NCI-H2029 (cell line): ENCODE measurements around the gene ASPDH.
"Not testable (repeated sequence)": the region's sequence is repeated elsewhere in the genome, so short reads cannot be mapped to it uniquely, and the experiment has no call there.

ENCODE experiments used
- DNase-seq: peaks from one replicate; lab custom pipeline; 2025; lab: John Stamatoyannopoulos, UW

The ASPDH gene

DNA sequence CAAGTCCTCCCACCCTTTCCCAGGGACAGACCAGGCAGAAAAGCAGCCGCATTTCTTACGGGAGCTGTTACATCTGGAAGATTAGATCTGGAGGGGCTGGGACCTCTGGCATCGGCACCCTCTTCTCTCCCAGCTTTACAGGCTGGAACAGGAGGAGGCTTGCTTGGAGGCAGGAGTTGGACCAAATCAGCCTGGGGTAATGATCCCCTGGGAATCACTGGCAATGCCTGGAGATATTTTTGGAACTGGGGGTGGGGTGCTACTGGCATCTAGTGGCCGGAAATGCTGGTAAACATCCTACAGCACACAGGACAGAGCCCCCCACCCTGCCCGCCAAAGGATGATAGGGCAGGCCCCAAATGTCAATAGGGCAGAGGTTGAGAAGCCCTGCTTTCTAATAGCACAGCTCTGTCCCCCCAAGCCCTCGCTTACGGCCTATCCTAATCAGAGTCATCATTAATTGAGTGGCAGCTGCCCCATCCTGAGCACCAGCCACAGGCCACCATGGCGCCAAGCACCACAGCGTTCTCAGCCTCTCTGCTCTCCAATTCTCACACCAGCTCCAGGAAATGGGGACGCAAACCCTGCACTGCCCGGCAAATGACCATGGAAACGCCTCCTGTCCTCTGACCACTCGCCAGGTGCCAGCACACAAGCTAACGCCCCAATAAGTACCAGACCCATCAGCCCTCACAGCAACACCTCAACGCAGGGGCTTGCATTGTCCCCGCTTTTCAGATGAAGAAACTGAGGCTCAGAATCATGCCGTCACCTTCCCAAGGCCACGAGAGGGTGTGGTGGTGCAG lies 33.9 kb upstream of the ASPDH start:
- no peak for DNase-seq

DNA sequence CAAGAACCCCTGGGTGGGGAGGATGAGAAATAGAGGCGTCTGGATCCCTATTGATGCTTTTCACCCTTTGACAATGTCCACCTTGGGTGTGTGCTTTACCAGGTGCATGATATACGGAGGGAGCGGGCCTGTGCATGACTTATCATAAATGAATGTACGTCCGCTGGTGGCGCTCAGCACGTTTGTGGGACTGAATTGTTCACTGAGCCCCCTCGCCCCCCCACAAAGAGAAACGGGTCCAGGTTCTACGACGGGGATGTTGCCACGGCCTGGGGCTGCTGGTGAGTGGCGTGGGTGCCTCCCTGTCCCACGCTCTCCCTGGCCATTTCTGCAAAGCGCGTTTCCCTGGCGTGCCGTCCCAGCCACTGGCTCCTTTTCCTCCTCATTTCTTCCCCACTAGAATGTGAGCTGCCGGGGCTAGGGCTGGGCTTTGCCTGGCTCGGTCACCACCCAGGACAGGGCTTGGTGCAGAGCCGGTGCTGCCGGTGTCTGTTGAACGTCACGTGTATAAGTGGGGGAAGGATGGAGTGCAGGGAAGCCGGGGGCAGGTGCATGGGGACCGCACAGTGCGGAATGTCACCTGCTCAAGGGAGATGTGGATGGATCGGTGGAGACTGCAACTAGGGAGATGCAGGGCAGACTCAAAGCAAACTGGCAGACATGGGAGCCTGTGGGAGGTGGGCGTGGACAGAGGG lies 33.0 kb upstream of the ASPDH start:
- DNase-seq: no peak

DNA sequence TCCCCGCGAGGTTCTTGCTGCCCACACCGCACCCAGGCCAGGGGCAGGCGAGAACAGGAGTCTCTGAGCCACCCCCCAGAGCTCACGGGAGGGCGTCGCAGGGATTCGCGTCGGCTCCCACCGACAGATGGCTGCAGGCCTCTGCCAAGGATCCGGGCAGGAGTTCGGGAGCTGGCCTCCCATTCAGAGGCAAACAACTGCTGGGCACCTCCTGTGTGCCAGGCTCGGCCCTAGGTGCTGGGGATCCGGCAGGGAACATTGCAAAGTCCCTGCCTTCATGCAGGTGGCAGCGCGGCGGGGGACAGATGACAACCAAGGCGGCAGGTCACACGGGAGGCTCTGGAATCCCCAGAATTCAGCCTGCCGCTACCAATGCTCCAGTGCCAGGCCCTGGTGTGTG lies 29.2 kb upstream of the ASPDH start:
- no peak for DNase-seq

DNA sequence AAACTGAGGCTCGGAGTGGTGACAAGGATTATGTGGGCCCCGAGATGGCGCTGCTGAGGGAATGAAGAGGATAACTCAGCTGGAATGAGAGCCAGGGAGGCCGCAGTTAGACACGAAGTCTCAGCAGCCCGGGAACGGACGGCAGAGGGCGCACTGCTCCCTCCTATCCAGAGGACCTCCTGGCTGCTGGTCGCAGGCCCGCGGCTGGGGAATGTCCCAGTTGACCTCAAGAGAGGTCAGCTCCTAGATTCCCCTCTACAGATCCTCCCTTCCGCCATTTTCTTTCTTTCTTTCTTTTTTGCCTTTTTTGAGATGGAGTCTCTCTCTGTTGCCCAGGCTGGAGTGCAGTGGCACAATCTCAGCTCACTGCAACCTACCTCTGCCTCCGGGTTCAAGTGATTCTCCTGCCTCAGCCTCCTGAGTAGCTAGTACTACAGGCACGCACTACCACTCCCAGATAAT lies 24.1 kb upstream of the ASPDH start:
- peak; percentile 46 for DNase-seq

DNA sequence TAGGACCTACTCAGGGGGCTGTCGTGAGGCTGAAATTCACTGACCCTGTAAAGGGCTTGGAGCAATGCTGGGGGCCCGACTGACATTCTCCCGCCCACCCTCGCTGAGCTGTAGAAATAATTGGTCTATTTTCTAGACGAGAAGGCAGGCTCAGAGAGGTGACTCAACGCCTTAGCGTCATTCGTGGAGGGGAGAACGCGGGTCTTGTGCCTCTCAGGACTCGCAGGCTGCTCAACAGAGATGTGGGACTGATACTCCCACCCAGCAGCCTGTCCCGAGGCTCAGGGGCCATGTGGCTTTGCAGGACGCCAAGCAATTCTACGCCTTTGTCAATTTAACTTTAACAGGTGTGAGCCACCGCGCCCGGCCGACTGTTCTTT lies 23.6 kb upstream of the ASPDH start:
- no peak for DNase-seq

DNA sequence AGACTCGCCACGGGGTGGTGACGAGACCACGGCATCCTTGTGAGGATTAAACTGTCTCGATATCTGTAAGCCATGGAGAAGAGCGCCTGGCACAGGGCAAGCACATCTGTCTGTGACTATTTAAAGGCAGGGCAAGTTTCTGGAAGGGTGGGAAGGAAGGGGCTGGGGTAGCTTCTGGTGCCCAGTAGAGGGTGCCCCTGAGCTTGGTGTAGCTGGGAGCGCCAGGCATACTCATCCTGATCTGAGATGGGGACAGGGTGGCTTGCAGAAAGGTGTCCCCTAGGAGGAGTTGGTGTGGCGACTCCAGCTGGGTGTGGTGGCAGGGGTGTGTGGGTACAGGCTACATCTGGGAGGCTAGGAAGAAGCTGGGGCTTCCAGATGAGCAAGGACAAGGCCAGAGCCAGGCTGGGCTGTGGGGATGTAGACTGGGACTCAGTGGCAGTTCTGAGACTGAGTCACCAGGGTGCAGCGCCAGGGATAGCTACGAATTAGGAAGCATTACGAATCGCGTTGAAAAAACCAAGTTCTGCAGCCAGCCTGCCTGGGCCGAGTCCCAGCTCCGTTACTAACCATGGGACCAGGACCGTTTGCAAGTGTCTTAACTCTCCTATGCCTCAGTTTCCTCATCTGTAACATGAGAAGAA lies 23.1 kb upstream of the ASPDH start:
- no peak for DNase-seq

DNA sequence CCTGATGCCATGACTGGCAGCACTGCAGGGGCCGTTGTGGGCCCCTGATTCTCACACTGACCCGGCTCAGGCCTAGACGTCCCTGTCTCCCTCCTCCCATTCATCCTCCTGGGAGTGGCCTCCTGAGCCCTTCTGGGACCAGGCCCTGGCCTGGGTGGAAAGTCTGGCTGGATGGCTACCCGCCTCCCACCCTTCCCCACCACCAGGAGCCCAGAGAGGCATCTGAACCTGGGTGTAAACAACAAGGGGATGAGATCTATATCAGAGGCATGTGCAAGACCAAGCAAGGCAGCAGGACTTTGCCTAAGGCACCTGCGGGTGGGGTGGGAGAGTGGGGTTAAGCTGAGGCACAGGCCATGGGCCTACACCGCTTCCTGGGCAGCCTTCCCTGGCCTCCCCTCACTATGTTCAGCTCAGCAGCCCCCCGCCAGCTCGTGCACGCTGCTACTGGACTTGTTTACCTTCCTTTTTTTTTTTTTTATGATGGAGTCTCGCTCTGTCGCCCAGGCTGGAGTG lies 22.0 kb upstream of the ASPDH start:
- DNase-seq: no peak

DNA sequence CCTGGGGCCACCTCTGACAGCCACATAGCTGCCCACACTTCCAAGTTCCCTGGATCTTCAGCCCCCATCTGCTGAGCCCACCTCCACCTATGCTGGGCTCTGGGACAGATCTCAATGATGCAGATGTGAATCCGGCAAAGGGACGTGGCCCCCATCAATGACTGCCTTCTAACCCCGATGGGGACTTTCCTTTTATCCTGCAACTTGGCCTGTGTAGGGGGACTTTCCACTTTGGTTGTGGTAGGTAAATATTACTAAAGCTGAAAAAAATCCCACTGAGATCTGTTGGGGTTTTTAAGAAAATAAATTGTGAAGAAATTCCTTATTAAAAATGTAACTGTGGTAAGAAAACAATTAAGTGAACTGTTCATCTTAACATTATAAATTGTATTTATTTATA lies 20.8 kb upstream of the ASPDH start:
- no peak for DNase-seq

DNA sequence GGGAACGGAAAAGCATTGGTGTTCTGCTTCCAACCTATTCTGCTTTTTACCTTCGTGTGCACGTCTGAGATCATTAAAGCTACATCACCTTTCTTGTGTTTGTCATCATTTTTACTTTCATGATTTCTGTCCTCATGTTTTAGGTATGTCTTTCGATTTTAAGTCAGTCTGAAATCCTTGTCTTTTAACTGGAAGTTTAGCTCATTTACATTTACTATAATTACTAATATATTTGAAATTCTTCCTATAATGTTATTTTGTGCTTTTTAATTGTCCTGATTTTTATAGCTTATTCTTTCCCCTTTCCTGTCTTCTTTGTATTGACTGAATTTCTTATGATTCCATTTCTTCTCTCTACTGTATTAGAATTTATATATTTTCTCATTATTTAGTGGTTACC lies 19.2 kb upstream of the ASPDH start:
- no peak for DNase-seq

DNA sequence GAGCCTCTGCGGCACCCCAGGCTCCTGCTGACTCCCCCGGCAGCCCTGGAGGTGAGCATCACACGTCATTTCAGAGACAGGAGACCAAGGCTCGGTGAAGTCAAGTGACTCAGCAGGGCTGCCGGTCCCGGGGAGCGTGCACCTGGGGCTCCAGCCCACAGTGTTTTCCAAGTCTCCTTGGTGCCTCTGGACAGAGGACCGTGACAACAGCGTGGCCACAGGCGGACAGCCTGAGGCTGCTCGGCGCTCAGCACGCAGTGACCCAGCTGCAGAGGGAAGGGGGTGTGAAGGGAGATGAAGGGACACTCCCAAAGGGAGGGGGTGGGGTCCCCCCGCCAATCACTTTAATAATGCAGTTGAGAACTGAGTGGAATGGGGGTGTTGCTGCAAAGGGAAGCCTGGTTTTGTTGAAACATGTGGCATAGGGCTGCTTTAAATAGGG lies 17.5 kb upstream of the ASPDH start:
- no peak for DNase-seq

DNA sequence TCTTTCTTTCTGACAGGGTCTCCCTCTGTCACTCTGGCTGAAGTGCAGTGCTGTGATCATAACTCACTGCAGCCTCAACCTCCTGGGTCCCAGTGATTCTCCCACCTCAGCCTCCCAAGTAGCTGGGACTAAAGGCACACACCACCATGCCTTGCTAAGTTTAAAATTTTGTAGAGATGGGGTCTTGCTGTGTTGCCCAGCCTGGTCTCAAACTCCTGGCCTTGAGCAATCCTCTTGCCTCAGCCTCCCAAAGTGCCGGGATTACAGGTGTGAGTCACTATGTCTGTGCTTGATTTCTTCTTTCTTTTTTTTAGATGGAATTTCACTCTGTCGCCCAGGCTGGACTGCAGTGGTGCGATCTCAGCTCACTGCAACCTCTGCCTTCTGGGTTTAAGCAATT lies 14.3 kb upstream of the ASPDH start:
- not testable (repeated sequence) for DNase-seq

DNA sequence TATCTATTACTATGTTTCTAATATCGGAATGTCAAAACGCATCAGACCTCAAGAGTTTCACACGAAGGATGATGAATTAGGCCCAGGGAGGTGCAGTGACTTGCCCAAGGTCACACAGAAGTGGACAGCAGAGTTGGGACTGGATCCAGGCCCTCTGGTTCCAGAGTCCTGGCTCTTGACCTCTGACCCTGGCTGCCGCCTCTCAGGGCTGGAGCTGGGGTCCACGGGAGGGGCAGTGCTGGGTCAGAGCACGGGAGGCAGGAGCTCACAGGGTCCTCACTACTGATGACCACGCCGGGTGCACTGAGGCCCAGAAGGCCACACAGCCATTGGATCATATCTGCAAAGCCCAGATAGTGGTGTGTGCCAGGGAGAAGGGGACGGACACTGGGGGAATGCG lies 9.2 kb upstream of the ASPDH start:
- no peak for DNase-seq

DNA sequence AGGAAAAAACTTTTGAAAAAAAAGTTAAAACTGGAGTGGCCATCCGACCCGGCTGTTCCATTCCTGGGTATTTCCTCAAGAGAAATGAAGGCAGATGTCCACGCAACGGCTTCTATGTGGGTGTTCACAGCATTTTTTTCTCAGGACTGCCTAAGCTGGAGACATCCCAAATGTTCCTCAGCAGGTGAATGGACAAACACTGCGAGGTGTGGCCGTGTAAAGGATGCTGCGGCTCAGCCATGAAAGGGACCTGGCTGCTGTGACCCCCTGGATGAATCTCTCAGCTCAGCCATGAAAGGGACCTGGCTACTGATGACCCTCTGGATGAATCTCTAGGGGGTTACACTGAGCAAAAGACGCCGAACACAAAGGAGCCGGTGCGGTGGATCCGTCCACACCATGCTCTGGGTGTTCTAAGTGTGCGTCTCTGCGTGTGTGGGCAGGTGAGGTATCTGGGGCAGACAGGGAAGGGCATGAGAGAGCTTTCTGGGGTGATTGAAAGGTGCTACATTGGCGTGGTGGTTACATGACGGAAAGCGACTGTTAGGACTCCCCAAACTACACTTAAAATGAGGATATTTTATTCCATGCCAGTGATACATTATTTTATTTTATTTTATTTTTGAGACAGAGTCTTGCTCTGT lies 7.2 kb upstream of the ASPDH start:
- DNase-seq: no peak

DNA sequence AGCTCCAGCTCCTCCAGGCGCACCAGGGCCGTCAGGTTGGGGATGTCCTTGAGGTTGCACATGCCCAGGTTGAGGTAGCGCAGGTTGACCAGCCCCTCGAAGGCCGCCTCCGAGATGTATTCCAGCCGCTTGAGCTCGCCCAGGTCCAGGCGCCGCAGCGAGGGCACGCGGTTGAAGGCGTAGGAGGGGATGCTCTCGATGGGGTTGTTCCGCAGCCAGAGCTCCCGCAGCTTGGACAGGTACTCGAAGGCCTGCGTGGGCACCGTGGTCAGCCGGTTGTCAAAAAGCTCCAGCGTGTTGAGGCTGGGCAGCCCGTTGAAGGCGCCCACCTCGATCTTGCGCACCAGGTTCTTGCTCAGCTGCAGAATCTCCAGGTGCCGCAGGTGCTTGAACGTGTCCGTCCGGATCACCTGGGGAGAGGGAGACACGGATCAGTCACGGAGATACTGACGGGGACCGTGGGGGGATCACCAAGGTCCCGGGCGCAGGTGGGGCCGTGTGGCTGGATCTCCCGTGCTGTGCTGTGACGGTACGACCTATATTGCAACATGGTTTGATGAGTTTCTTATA lies 5.4 kb upstream of the ASPDH start:
- no peak for DNase-seq

DNA sequence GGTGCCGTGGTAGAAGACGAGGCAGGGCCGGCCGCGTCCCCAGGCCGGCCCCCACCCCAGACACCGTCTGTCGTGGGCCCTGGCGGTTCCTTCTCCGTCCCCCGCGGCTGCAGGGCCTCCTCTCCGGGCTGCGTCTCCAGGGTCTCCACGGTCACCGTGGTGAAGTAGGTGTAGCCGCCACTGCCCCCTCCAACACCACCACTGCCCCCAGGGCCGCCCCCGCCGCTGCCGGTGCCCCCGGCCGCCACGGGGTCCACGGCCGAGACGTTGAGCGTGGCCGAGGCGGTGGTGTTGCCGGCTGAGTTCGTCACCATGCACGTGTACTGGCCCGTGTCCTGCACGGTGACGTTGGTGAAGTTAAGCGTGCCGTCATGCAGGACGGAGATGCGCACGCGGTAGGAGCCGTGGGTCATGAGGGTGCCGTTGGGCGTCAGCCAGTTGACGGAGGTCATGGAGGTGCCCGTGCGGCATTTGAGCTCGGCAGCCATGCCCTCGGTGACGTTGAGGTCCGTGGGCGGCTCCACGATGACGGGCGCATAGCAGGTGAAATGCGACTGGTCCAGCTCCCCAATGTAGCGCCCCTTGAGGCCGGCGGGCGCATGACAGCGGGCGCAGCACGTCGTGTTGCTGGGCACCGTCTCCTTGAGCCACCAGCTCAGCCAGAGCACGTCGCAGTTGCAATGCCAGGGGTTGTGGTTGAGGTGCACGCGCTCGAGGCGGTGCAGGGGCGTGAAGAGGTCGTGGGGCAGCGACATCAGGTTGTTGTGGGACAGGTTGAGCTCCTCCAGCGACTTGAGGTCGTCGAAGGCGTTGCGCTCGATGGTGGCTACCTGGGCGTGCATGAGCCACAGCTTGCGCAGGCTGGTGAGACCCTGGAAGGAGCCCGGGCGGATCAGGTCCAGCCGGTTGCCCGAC lies 4.6 kb upstream of the ASPDH start:
- DNase-seq: no peak

DNA sequence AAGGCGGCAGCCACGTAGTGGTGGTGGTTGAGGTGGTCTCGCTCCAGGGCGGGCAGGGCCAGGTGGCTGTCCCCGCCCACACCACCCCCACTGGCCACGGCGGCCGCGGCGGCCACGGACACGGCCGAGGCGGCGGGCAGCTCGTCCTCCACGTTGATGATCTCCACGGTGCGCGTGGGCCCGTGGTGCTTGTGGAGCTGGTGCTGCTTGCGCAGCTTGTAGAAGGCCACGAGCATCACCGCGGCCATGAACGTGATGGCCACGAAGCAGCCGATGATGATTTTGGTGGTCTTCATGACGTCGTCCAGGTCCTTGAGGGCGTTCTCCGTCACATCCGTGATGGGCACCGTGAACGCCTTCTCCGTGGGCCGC lies 4.0 kb upstream of the ASPDH start:
- DNase-seq: no peak

DNA sequence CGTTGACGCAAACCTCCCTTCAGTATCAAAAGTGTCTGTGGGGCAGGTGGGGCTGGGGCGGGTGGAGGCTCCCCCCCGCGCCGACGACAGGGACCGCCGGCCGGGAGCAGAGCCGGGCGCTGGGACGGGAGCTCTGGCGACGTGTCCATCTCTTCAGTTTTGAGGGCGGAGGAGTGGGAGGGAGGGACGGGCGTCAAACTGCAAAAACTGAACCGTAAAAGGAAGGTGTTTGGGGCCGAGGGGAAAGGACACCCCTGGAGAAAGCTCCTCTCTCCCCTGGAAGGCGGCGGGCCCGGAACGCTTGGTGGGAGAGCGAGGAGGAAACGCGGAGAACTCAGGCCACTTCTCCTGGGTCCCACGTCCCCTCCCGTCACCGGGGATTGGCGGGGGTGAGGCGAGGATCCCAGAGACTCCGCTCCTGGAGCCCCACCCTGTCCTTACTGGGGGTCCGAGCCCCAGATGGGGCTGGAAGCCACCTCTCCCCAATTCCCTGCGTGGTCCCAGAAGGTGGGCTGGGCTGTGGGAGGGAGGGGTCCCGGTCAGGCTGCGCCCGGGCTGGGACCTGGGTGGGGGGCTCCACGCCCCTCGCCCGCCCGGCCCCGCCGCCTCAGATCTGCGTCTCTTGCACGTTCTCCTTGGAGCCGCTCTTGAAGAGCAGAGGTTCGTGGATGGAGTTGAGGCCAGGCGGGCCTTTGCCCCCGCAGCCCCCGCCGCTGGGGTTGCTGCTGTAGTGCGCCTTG lies 3.4 kb upstream of the ASPDH start:
- DNase-seq: no peak

DNA sequence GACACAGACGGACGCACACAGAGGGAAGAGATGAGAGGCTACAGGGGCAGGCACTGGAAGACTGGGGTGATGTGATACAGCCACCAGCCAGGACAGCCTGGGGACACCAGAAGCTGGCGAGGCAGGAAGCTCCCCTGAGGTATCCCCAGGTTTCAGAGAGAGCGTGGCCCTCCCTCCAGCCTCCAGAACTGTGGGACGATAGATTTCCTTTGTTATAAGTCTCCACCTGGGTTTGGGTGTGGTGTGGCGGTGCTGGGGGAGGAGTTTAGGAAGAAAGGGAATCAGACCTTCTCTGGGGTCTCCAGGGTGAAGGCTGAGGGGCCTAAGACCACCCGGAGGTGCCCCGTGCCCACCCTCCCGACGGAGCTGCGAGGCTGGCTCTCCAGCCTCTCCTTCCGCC lies 2.7 kb upstream of the ASPDH start:
- DNase-seq: no peak

DNA sequence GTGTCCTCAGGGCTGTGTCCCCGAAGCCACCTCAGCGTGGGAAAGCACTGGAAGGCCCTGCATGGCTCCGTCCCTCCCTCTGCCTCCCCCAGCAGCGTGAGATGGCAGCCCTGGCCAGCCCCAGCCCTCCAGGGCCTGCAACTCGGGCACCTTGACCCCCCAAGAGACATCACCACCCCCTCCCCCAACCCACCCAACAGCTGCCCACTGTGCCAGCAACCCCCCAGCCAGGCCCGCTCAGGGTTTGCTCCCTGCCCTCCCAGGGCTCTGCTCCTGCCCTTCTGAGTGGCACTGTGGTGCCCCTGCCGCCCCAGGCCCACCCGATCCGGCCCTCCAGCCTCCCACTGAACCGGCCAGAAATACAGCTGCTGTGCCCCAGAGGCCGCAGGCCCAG lies 1.5 kb upstream of the ASPDH start:
- no peak for DNase-seq
